T-helper 17 cell (primary cell): Measurements from ENCODE around the gene ATXN7L1. TPM values are rescaled to one million over a fixed set of nuclear protein-coding genes. Genes with fewer than 3 reads are reported as not detected.

ENCODE experiments used
- ATAC-seq: fragments of 150-1000 bp; cut with Tn5 transposase; 2 replicates; pipeline ENCODE4 v1.10.0; 2021; ENCODE audit warnings: mild to moderate bottlenecking, moderate library complexity
- DNase-seq, 3 donors: peaks; one replicate each; pipeline versions ENCODE4 v3.0.0 to v3.0.0-alpha.2; 2020 to 2021
- H3K9me3 ChIP-seq: one replicate; pipeline ENCODE4 v1.7.0; 2013; ENCODE audit warnings: low read length, mild to moderate bottlenecking; ENCODE audit not compliant: control insufficient read depth, poor library complexity, severe bottlenecking
- H3K27ac Mint-ChIP-seq: one replicate; pipeline ENCODE4 v1.8.0; 2022; ENCODE audit warnings: mild to moderate bottlenecking, moderate library complexity, mixed read lengths
- H3K27me3 Mint-ChIP-seq: one replicate; pipeline ENCODE4 v1.8.0; 2022; ENCODE audit warnings: mixed read lengths
- H3K36me3 Mint-ChIP-seq: one replicate; pipeline ENCODE4 v1.8.0; 2022; ENCODE audit warnings: low read depth, mixed read lengths
- H3K4me1 Mint-ChIP-seq: one replicate; pipeline ENCODE4 v1.8.0; 2022; ENCODE audit warnings: mild to moderate bottlenecking, mixed read lengths
- H3K4me3 Mint-ChIP-seq: one replicate; pipeline ENCODE4 v1.8.0; 2022; ENCODE audit warnings: mild to moderate bottlenecking, moderate library complexity, mixed read lengths
- total RNA-seq, 4 donors: library from RNA in 2 of 4; stranded (reverse) in 2 of 4; gene quantifications; one replicate each; pipeline ENCODE4 v1.2.3 and lab custom pipeline; 2022 to 2026

ATXN7L1 gene, protein sequence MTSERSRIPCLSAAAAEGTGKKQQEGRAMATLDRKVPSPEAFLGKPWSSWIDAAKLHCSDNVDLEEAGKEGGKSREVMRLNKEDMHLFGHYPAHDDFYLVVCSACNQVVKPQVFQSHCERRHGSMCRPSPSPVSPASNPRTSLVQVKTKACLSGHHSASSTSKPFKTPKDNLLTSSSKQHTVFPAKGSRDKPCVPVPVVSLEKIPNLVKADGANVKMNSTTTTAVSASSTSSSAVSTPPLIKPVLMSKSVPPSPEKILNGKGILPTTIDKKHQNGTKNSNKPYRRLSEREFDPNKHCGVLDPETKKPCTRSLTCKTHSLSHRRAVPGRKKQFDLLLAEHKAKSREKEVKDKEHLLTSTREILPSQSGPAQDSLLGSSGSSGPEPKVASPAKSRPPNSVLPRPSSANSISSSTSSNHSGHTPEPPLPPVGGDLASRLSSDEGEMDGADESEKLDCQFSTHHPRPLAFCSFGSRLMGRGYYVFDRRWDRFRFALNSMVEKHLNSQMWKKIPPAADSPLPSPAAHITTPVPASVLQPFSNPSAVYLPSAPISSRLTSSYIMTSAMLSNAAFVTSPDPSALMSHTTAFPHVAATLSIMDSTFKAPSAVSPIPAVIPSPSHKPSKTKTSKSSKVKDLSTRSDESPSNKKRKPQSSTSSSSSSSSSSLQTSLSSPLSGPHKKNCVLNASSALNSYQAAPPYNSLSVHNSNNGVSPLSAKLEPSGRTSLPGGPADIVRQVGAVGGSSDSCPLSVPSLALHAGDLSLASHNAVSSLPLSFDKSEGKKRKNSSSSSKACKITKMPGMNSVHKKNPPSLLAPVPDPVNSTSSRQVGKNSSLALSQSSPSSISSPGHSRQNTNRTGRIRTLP
- total RNA-seq (10 to 100 TPM; 36.6 to 45.7 TPM), total RNA-seq (lab: John Stamatoyannopoulos, UW) (25.3 to 53.6 reads per million in 2 donors)

DNA sequence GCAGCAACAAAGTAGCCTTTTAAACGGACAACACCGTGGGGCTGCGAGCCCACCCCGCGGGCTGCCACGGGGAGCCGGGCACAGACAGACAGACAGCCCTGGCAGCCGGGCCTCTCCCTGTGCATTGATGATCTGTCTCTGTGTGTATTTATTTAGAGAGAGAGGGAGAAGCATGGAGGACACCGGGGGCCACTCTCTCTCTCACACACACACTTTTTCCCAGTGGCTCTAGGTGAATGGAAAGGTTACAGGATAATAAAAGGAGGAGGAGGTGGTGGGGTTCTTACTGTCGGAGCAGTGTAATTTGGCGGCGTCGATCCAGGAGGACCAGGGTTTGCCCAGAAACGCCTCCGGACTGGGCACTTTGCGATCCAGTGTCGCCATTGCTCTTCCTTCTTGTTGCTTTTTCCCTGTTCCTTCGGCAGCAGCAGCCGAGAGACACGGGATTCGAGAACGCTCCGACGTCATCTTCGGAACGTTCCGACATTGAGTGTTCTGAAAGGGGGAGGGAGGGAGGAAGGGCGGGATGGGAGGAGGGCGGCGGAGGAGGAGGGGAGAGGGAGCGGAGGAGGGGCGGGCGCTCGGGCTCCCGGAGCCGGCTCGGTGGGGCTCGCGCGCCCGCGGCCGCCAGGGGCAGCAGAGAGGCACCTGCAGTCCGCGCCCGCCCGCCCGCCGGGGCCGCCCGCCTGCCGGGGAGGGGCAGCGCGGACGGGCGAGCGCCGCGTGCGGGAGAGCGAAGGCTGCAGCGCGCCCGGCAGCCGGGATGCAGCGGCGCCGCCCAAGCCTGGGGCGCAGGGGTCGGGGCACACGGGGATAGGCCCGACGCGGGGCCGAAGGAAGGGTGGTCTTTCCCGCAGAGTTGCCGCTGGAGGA lies at the start of gene ATXN7L1:
Gene ATXN7L1, minus strand, starts transcription at position 509 of the 873 bp plus-strand sequence. Its CDS starts 41 bp downstream, at position 468.
- H3K36me3 Mint-ChIP-seq: peaks cover 3% of the 10 kb centered on the region
- DNase-seq: peak; percentile 90 to 98 (median 91)
- ATAC-seq: peak; percentile 97
- H3K27me3 Mint-ChIP-seq: no peaks in the 10 kb centered on the region
- H3K4me3 Mint-ChIP-seq: peak within 1 kb of the TSS; percentile 99
- H3K27ac Mint-ChIP-seq: peak within 1 kb of the TSS; percentile 92
- H3K4me1 Mint-ChIP-seq: peaks cover 37% of the 10 kb centered on the region
- H3K9me3 ChIP-seq: no peaks in the 10 kb centered on the region

DNA sequence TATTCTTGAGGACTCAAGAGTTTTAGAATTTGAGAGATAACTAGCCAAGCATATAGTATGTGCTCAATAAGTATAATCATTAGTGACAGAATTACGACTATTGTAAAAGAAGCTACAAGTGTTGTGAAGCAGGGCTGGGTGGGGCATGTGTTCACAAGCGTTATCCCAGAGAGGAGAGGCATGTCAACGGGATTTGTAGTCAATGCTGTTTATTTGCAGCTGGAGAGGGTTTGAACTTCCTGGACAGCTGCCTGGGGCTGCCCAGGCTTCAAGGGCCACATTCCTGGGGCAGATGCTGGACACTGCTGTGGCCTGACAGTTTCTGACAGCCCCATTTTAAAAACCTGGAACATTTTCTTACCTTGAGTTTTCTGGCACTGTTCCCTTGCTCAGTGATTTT lies 49.7 kb upstream of the ATXN7L1 start:
- ATAC-seq (no peak), DNase-seq (no peak)
- no peaks in the 10 kb centered on the region for H3K9me3 ChIP-seq
- Mint-ChIP-seq H3K36me3 (peaks cover 2% of the 10 kb centered on the region), H3K27me3 (no peaks in the 10 kb centered on the region), H3K4me3 (no peak overlapping the region), H3K4me1 (peaks cover 12% of the 10 kb centered on the region), H3K27ac (no peak overlapping the region)

DNA sequence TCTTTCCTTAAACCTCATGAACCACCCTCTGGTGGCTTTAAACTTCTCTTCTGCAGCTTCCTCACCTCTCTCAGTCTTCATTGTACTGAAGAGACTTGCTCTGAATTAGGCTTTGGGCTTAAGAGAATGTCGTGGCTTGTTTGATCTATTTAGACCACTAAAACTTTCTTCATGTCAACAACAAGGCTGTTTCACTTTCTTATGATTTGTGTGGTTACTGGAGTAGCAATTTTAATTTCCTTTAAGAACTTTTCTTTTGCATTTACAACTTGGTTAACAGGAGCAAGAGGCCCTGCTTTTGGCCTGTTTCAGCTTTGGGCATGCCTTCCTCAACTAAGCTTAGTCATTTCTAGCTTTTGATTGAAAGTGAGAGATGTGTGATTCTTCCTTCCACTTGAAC lies 48.5 kb upstream of the ATXN7L1 start:
- Mint-ChIP-seq H3K27ac (peak overlapping the region; percentile 56), H3K4me3 (no peak overlapping the region), H3K4me1 (peaks cover 11% of the 10 kb centered on the region), H3K36me3 (peaks cover 2% of the 10 kb centered on the region), H3K27me3 (no peaks in the 10 kb centered on the region)
- ATAC-seq: peak; percentile 86
- no peaks in the 10 kb centered on the region for H3K9me3 ChIP-seq
- DNase-seq: no peak

DNA sequence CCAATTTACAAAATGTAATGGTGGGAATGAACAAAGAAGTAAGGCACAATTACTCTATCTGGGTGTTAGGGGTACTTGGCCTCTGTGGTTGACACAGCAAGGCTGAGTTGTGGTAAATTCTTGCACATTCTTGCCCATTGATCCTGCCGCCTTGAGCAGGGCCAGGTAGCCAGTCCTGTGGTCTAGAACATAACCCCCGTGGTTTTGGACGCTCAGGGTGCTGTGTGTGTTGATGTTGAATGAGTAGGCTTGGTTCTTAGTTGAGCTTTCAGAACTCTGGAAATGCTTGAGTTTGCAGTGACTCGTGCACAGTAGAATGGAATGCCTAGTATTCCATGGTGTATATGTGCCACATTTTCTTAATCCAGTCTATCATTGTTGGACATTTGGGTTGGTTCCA lies 44.4 kb upstream of the ATXN7L1 start:
- Mint-ChIP-seq H3K27me3 (no peaks in the 10 kb centered on the region), H3K4me1 (peaks cover 8% of the 10 kb centered on the region), H3K4me3 (no peak overlapping the region), H3K27ac (no peak overlapping the region), H3K36me3 (peaks cover 6% of the 10 kb centered on the region)
- H3K9me3 ChIP-seq: no peaks in the 10 kb centered on the region
- DNase-seq: no peak
- ATAC-seq: no peak

DNA sequence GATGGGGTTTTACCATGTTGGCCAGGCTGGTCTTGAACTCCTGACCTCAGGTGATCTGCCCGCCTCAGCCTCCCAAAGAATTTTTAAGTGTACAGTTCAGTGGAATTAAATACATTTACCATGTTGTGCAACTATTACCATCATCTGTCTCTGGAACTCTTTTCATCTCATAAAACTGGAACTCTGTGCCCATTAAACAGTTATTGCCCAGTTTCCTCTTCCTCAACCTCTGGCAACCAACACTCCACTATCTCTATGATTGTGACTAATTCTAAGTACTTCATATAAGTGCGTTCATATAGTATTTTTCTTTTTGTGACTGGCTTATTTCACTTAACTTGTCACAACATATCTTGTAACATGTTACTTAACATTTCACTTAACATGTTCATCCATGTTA lies 41.3 kb upstream of the ATXN7L1 start:
- H3K27me3 Mint-ChIP-seq: no peaks in the 10 kb centered on the region
- ATAC-seq (no peak), DNase-seq (no peak)
- peaks cover 8% of the 10 kb centered on the region for H3K36me3 Mint-ChIP-seq
- no peaks in the 10 kb centered on the region for H3K4me1 Mint-ChIP-seq
- no peaks in the 10 kb centered on the region for H3K9me3 ChIP-seq
- no peak overlapping the region for H3K27ac Mint-ChIP-seq
- H3K4me3 Mint-ChIP-seq: no peak overlapping the region

DNA sequence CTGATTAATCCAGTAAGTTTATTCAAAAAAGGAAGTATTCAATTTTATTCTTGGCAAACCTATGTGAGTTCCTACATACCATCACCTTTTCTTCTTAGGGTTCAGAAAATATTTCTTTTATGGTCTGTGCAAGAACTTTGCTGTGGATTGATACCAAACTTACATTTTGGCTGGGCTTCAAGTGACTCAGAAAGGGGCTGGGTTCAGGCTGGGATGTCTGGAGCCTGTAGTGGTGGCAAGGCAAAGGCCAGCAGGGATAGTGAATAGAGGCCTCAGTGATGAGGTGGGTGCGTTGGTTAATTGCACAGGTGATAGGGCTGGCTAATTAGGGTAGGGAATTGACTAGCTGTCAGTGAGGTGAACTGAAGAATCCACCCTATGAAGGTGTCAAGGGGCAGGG lies 40.2 kb upstream of the ATXN7L1 start:
- no peaks in the 10 kb centered on the region for H3K4me1 Mint-ChIP-seq
- H3K4me3 Mint-ChIP-seq: no peak overlapping the region
- no peaks in the 10 kb centered on the region for H3K27me3 Mint-ChIP-seq
- ATAC-seq (no peak), DNase-seq (no peak)
- no peak overlapping the region for H3K27ac Mint-ChIP-seq
- H3K36me3 Mint-ChIP-seq: peaks cover 8% of the 10 kb centered on the region
- no peaks in the 10 kb centered on the region for H3K9me3 ChIP-seq

DNA sequence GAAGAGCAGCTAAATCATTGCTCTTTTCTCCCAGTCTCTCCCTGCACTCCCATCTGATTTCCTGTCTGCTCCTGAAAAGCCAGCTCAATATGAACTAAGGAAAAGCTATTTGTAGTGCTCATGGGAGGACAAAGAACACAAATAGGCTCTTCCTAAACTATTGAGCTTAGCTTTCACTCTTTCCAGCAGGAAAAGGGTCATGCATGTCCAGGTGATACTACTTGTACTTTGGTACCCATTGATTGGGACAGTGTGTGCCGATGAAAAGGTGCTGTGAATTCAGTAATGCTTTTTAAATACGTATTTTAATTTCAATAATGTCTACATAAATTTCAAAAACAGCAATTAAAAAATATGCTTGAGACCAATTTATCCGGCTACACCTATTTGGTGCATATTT lies 37.5 kb upstream of the ATXN7L1 start:
- no peaks in the 10 kb centered on the region for H3K9me3 ChIP-seq
- H3K27me3 Mint-ChIP-seq: no peaks in the 10 kb centered on the region
- H3K4me3 Mint-ChIP-seq: no peak overlapping the region
- DNase-seq (no peak), ATAC-seq (no peak)
- H3K36me3 Mint-ChIP-seq: peaks cover 11% of the 10 kb centered on the region
- no peaks in the 10 kb centered on the region for H3K4me1 Mint-ChIP-seq
- no peak overlapping the region for H3K27ac Mint-ChIP-seq

DNA sequence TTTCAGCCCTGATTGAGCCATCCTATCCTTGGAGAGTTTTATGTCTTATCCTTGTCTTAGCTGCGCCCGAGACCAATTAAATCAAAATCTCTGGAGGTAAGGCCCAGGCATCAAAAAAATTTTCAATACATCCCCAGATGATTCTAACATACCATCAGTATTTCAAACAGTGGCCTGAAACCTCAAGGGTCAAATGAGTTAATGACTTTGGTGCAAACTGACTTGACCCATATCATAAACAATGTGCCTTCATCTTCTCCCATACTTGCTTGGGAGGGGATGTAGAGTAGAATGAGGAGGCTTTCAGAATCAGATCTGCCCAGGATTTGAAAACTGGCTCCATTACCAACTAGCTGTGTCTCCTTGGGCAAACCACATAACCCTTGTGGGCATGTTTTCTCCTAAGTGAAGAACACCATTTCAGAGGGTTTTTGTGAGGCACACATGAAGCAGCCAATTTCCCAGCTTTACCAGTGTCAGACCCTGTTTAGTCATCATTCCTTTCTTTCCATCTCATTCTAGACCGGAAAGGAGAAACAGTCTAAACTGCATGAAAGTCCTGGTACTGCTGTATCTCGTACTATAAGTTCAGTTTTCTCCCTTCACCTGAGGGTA lies 35.7 kb upstream of the ATXN7L1 start:
- no peaks in the 10 kb centered on the region for H3K9me3 ChIP-seq
- DNase-seq: no peak
- Mint-ChIP-seq H3K27me3 (no peaks in the 10 kb centered on the region), H3K4me1 (no peaks in the 10 kb centered on the region), H3K4me3 (no peak overlapping the region), H3K27ac (no peak overlapping the region), H3K36me3 (peaks cover 11% of the 10 kb centered on the region)
- no peak for ATAC-seq

DNA sequence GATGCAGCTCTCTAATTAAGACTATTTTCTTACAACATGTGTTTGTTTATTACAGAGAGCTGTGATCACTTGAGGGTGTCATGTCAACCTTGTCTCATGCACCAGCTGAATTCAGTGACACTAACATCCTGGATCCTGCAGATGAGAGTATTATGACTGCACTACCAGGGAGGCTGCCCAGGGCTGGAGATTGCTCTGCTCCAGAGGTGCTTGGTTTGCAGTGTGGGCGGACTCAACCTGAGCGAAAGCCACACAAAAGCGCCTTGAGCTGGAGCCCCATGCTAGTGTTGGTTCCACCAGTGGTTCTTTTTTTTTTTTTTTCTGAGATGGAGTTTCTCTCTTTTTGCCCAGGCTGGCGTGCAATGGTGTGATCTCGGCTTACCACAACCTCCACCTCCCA lies 33.8 kb upstream of the ATXN7L1 start:
- no peak for DNase-seq
- Mint-ChIP-seq H3K27ac (no peak overlapping the region), H3K36me3 (peaks cover 5% of the 10 kb centered on the region), H3K27me3 (no peaks in the 10 kb centered on the region), H3K4me1 (no peaks in the 10 kb centered on the region), H3K4me3 (no peak overlapping the region)
- no peaks in the 10 kb centered on the region for H3K9me3 ChIP-seq
- no peak for ATAC-seq

DNA sequence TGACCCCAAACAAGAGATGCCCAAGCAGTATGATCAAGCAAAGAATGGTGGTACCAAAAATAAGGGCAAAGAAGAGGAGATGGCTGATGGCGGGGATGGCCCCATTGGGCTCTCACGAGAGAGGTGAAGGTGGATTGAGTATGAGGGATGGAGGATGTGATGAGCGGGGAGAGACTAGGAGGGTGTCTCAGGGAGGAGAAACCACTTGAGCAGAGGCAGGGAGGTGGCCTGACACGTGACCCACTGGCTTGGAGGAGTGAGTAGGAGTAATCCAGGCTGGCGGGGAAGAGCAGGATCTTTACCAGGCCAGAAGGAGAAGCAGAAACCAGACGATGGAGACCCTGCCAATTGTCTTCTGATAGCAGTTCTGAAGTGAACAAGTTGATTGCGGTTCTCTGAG lies 33.3 kb upstream of the ATXN7L1 start:
- no peak overlapping the region for H3K27ac Mint-ChIP-seq
- H3K4me3 Mint-ChIP-seq: no peak overlapping the region
- H3K4me1 Mint-ChIP-seq: no peaks in the 10 kb centered on the region
- no peaks in the 10 kb centered on the region for H3K9me3 ChIP-seq
- peaks cover 3% of the 10 kb centered on the region for H3K36me3 Mint-ChIP-seq
- ATAC-seq (no peak), DNase-seq (no peak)
- no peaks in the 10 kb centered on the region for H3K27me3 Mint-ChIP-seq

DNA sequence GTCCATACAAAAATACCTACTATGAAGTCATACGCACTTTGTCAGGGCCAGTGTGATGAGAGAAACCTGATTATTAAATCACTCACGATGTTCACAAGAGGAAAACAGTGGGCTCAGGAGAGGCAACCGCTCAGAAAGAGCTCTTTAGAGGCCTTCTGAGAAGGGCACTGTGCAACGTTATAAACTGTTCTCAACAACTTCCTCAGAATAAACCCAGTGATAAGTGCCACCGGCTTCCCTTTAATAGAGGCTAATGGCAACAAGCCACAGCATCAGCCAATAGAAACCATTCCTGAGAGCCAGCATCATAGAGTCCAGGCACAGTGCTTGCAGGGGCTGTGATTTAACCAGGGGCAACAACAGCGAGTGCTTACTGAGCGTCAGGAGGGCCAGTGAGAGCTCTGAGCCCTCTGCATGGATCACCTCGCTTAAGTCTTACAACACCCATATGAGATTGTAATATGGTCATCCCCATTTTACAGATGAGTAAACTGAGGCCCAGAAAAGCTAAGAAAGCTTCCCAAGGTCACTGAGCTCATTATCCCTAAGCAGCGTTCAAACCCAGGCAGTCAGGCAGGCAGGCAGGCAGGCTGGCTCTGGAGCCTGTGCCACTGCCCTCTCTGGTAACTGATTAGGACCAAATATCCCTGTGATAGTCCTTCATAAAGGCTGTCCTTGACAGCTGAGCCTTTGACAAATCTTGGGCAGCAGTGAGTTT lies 30.9 kb upstream of the ATXN7L1 start:
- H3K9me3 ChIP-seq: no peaks in the 10 kb centered on the region
- no peak overlapping the region for H3K4me3 Mint-ChIP-seq
- H3K27ac Mint-ChIP-seq: no peak overlapping the region
- H3K27me3 Mint-ChIP-seq: no peaks in the 10 kb centered on the region
- ATAC-seq: no peak
- H3K4me1 Mint-ChIP-seq: no peaks in the 10 kb centered on the region
- DNase-seq: no peak
- H3K36me3 Mint-ChIP-seq: peaks cover 3% of the 10 kb centered on the region

DNA sequence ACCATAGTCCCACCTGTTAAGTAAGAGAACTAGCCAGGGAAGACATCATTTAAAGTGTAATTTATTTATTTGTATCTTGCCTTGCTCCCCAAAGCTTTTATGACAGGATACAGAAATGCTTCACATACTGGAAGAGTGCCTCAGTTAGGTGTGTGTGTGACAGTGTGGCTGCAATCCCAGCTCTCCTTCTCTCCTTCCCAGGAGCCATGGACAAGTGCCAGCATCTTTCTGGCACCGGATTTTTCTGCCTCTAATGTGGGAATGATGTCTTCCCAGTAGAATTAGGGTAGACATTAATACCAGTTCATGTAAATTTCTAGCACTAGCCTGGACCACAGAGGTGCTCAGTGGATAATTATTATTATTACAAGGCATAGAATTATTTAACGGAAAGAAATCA lies 30.3 kb upstream of the ATXN7L1 start:
- H3K4me1 Mint-ChIP-seq: no peaks in the 10 kb centered on the region
- H3K4me3 Mint-ChIP-seq: no peak overlapping the region
- peaks cover 3% of the 10 kb centered on the region for H3K36me3 Mint-ChIP-seq
- H3K27me3 Mint-ChIP-seq: no peaks in the 10 kb centered on the region
- no peaks in the 10 kb centered on the region for H3K9me3 ChIP-seq
- no peak for DNase-seq
- H3K27ac Mint-ChIP-seq: no peak overlapping the region
- ATAC-seq: no peak
